Lower leg skin (tissue), 3 donors: ENCODE measurements around the gene ZBTB4.

Experiments
- CTCF ChIP-seq, 3 donors: fragments of 450-650 bp; IDR thresholded peaks; one replicate each; pipeline ENCODE4 v1.5.1; 2016; ENCODE audit warnings: antibody characterized with exemption in 3 of 3, mild to moderate bottlenecking in 3 of 3, moderate library complexity in 2 of 3
- POLR2A ChIP-seq, 2 donors: fragments of 450-650 bp; IDR thresholded peaks; one replicate each; pipeline ENCODE4 v1.6.1; 2016 to 2017; ENCODE audit warnings: antibody characterized with exemption in 2 of 2, mild to moderate bottlenecking in 1 of 2, moderate library complexity in 1 of 2

DNA sequence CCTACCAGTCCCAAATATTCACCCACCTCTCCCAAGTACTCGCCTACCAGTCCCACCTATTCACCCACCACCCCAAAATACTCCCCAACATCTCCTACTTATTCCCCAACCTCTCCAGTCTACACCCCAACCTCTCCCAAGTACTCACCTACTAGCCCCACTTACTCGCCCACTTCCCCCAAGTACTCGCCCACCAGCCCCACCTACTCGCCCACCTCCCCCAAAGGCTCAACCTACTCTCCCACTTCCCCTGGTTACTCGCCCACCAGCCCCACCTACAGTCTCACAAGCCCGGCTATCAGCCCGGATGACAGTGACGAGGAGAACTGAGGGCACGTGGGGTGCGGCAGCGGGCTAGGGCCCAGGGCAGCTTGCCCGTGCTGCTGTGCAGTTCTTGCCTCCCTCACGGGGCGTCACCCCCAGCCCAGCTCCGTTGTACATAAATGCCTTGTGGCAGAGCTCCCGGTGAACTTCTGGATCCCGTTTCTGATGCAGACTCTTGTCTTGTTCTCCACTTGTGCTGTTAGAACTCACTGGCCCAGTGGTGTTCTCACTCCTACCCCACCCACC lies 34.5 kb upstream of the ZBTB4 start:
- no peak for TF ChIP-seq CTCF (IDR thresholded peaks at IDR 0.05)
- TF ChIP-seq POLR2A (IDR thresholded peaks at IDR 0.05): no peak
